Prostate gland (tissue), 2 donors: Measurements from ENCODE around the gene INO80C.
"Not testable (repeated sequence)": the region's sequence is repeated elsewhere in the genome, so short reads cannot be mapped to it uniquely, and the experiment has no call there.

Source experiments
- CTCF ChIP-seq, 4 experiments: fragments of 200-600 bp in 2 of 4; fragments of 450-650 bp in 2 of 4; sonication (generic) in 2 of 4; IDR thresholded peaks; 1 replicate in 3 of 4; 2 replicates in 1 of 4; pipeline ENCODE4 v1.5.1; 2016 to 2019; ENCODE audit warnings: antibody characterized with exemption in 4 of 4, mild to moderate bottlenecking in 2 of 4, moderate library complexity in 2 of 4
- POLR2A ChIP-seq: fragments of 450-650 bp; IDR thresholded peaks from one replicate; pipeline ENCODE4 v1.6.1; 2016; ENCODE audit warnings: antibody characterized with exemption, mild to moderate bottlenecking

- TF ChIP-seq CTCF (IDR thresholded peaks at IDR 0.05); POLR2A: not testable (repeated sequence)
These were observed 44.7 kb downstream of the INO80C start for GRCh38 chr18:35453065-35453464.
